Measurements from ENCODE around the gene MLC1.
A peak's percentile ranks its signal among the peaks of the same experiment; 100 is the strongest.

Gene MLC1

DNA sequence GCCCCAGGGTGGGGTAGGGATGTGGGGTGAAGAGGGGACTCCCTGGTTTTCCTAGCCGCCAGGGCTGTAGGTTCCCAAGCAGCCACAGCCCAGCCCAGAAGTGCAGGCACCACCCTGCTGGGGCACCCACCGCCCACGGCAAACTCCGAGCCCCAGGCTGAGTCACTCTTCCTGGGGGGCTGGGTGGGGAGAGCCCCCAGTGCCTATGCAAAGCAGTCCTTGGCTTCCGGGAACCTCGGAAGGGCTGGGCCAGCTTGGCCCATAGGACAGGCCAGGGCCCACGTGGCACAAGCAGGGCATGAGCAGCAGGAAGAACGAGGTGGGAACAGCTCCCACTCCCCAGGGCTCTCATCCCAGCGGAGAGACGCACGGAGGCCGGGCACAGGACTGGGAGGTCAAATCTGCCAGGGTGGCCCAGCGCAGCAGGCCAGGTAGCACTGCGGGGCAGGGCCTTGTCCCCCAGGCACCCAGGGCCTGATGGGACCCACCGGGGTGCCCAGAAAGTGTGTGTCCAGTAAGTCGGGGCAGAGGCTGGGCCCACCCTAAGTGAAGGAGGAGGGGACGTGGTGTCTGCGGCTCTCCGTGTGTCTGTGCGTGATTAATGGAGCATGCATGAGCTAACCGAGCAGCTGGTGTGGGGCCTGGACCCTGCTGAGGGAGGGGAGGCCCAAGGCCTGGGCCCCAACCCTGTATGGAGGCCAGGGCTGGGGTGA, 68.1 kb downstream of the MLC1 start:
- peak in 3 of 4 experiments; percentile 60 to 85 (median 64) for DNase-seq (ENCODE audit: low read depth in 4 of 4, low spot score in 1 of 4)

DNA sequence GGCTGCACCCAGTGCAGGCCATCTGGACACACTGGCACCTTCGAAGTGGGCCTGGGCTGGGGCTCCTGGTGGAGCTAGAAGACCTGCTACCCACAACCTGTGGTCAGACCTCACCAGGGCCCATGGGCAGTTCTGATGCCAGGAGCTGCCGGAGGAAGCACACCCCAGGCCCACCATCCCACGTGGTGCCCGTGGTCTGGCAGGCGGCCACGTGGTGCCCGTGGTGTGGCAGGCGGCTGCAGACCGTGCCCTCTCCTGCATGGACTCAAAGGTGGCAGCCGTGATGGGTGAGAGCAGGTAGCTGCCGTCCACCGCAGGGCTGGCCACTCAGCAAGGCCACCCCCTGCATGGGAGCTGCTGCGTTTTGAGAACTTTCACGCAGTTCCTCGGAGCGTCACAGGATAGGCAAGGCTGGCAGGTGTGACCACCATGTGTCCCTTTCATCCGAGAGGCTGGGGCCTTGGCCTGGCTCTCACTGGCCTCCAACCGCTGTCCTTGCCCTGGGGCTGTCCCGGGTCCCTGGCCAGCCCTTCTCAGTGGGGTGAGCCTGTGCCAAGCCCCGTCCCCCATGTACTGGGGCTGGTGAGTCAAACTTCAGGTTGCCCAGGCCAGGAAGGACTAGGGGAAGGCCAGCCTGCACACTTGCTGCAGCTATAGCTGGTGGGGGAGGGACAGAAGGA, 68.8 kb downstream of the MLC1 start:
- no peak for DNase-seq (ENCODE audit: low read depth in 4 of 4, low spot score in 1 of 4)

DNA sequence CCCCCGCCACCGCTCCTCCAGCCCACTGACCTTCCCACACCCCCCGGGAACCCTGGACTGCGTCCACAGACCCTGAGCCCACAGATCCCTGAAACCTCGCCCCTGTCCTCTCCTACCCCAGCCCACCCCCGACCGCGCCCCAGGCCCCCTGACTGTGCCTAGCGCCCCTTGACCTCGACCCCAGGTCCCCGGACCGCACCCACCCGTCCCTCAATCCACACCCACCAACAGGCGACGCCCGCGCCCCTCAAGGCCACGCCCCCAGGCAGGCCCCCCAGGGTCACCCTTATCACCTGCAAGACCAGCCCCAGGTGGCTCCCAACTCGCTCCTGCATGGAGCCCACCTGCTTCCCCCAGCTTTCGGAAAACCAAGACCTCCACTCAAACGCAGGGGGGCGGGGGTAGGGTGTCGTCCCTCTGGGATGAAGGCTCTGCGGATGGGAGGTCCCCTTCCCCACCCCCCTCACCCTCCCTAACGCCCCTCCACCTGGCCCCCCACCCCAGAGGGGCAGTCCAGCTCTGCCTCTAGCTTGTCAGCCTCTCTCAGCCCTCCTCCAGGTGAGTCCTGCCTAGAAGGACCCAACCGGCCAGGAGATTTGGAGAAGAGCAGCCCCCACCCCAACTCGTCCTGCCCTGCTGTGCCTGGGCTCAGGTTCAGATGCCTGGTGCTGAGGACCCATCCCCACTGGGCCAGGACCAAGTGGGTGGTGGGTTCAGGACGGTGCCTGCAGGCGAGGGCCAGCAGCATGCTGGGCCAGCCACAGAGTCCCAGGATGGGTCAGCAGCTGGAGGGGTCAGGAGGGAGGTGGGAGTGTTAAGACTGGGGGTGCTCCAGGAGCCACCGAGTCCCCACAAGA, 69.5 kb downstream of the MLC1 start:
- no peak for DNase-seq (ENCODE audit: low read depth in 4 of 4, low spot score in 1 of 4)

DNA sequence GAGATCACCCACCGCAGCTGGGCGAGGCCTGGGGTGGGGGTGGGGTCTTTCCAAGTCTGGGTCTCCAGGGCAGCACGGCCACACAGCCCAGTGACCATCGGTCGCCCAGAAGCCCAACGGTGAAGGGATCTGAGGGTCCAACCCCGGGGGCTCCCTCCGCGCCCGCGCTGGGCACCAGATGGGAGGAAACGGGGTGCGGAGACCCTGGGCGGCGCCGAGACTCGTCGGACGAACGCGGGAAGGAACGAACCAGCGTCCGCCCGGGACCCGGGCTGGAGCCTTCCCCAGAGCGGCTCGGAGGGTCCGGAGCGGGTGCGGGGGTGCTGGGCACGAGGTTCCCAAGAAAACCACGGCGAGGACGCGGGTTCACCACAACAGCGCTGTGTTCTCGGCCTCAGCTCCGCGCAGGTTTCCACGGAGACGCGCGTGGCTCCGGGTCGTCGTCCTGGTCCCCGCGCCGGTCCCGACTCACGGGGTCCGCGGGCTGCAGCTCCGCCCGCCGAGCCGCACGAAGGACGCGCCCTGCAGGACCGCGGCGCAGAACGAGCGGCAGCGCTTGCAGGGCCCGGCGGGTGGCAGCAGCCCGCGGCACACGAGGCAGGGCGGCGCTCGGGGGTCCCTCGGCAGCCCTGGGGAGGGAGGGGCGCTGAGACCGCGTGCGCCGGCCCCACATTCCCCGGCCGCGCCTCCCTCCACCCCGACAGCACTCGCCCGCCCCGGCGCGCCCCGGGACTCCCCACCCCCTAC, 70.4 kb downstream of the MLC1 start:
- DNase-seq (ENCODE audit: low read depth in 4 of 4, low spot score in 1 of 4), result no peak

DNA sequence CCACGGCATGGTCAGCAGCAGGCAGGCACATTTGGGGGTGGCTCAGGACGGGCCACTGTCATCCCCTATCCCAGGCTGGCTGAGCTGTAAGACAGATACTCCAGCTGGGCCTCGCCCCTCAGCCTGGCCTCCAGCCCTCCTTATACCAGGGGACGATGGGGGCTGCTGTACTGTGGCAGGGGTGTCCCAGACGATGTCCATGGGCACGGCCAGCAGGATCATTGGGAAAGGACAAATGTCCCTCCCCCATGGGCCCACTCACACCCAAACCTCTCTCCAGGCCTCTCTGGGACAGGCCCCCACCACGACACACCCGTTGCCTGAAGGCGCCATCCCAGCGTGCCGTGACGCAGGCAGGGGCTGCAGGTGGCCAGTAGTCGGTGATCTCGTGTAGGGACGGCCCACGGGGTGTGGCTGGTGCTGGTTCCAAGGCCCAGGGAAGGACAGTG, 71.1 kb downstream of the MLC1 start:
- DNase-seq (ENCODE audit: low read depth in 4 of 4, low spot score in 1 of 4), result no peak

DNA sequence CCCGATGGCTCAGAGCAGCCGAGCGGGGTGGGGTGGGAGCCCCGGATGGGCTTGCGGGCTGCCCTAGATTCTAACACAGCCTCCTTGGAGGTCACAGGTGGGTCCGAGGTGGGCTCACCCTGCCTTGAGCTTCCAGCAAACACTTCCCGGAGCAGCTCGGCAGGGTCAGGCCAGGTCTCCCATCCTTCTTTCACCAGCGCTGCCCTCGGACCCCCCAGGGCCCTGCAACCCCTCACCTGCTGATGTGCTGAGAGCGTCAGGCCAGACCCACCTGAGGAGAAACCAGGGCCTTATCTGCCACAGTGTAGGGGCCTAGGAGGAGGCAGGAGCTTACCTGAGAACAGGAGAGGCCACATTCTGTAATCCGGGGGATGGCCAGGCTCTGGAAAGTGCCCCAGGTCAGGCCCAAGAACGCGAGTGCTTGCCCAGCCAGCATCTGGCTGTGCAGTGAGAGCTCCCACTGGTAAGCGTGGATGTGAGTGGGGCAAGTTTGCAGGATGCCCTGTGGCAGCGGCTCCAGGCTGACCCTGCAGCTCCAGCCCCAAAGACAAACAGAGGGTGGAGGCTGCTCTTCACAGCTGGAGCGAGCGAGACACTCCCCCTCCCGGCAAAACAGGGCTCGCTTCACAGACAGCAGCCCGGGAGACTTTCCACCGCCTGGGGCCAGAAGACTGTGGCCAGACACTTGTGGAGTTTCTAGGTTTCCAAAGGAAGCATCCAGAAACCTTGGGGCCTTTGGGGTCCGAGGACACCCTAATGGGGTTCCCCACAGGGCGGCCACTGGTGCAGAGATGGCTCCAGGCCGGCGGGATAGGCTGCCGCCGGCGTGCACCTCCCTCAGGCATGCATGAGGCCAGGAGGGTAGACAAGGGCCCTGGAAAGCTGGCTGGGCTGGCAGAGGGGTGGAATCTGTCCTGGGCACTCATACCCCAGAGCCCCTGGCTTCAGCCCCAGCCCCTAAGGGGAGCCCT, 72.7 kb downstream of the MLC1 start, which contains the start of gene IL17REL:
Gene IL17REL, minus strand, starts transcription at position 555 of the 971 bp plus-strand sequence. Its CDS starts 119 bp downstream, at position 436.
- DNase-seq (ENCODE audit: low read depth in 4 of 4, low spot score in 1 of 4), result no peak

- DNase-seq (ENCODE audit: low read depth in 4 of 4, low spot score in 1 of 4), result no peak
These were observed 73.6 kb downstream of the MLC1 start for GRCh38 chr22:50011447-50012210.

- DNase-seq (ENCODE audit: low read depth in 4 of 4, low spot score in 1 of 4), result peak in 1 of 4 experiments; percentile 39
These were observed 74.4 kb downstream of the MLC1 start for GRCh38 chr22:50010676-50011446.

GRCh38 chr22:50009765-50010675, 75.2 kb downstream of the MLC1 start:
- DNase-seq (ENCODE audit: low read depth in 4 of 4, low spot score in 1 of 4), result no peak

All from stimulated activated CD4-positive, alpha-beta T cell treated with anti-CD3 and anti-CD28 coated beads, Interleukin-1b, Interleukin-23, amount 100 ng/mL, for 24 hours (primary cell).